DND-41 (cell line): ENCODE data around the gene LRFN4.

Experiments used
- ATAC-seq: fragments of 200-7000 bp; cut with Tn5 transposase; 3 replicates; pipeline ENCODE4 v1.9.1; 2021; ENCODE audit warnings: low read depth; ENCODE audit not compliant: insufficient read depth
- DNase-seq: peaks from one replicate; pipeline ENCODE4 v3.0.0-alpha.2; 2020
- H2AFZ ChIP-seq: 2 replicates; pipeline ENCODE4 v1.6.0; 2012; ENCODE audit warnings: low read depth, low read length
- H3K27ac ChIP-seq: 2 replicates; pipeline ENCODE4 v1.5.1; 2012; ENCODE audit warnings: low read length, inconsistent platforms
- H3K27me3 ChIP-seq: fragments of 200-600 bp; sonication (generic); 2 replicates; pipeline ENCODE4 v1.6.0; 2012; ENCODE audit warnings: low read length, mild to moderate bottlenecking, inconsistent platforms; ENCODE audit not compliant: insufficient read depth, poor library complexity
- H3K36me3 ChIP-seq: 2 replicates; pipeline ENCODE4 v1.5.1; 2012; ENCODE audit warnings: low read length, inconsistent platforms; ENCODE audit not compliant: insufficient read depth
- H3K4me1 ChIP-seq: 2 replicates; pipeline ENCODE4 v1.5.1; 2012; ENCODE audit warnings: mild to moderate bottlenecking, low read length; ENCODE audit not compliant: insufficient read depth
- H3K4me2 ChIP-seq: 2 replicates; pipeline ENCODE4 v1.6.0; 2012; ENCODE audit warnings: mild to moderate bottlenecking, moderate library complexity, low read length, inconsistent platforms; ENCODE audit not compliant: insufficient read depth
- H3K4me3 ChIP-seq, 2 experiments: fragments of 200-600 bp in 1 of 2; shearing (Covaris generic) in 1 of 2; 2 replicates each; pipeline ENCODE4 v1.5.1; 2012 to 2016; ENCODE audit warnings: inconsistent platforms in 2 of 2, low read length in 2 of 2, mild to moderate bottlenecking in 2 of 2, low read depth in 1 of 2, moderate library complexity in 1 of 2
- H3K79me2 ChIP-seq: 2 replicates; pipeline ENCODE4 v1.6.0; 2012; ENCODE audit warnings: low read length, inconsistent platforms; ENCODE audit not compliant: insufficient read depth
- H3K9ac ChIP-seq: 2 replicates; pipeline ENCODE4 v1.6.0; 2012; ENCODE audit warnings: low read depth, mild to moderate bottlenecking, inconsistent platforms, low read length, moderate library complexity
- H3K9me3 ChIP-seq: 2 replicates; pipeline ENCODE4 v1.5.1; 2012; ENCODE audit warnings: low read length, moderate library complexity, mild to moderate bottlenecking, inconsistent platforms; ENCODE audit not compliant: insufficient read depth, severe bottlenecking
- H4K20me1 ChIP-seq: 2 replicates; pipeline ENCODE4 v1.6.0; 2012; ENCODE audit warnings: low read length; ENCODE audit not compliant: insufficient read depth
- CTCF ChIP-seq: IDR thresholded peaks from 2 replicates; pipeline ENCODE4 v1.5.1; 2012; ENCODE audit warnings: borderline replicate concordance, low read length, moderate library complexity, mild to moderate bottlenecking; ENCODE audit not compliant: poor library complexity, severe bottlenecking; ENCODE audit errors: extremely low read depth
- EZH2 ChIP-seq: IDR thresholded peaks from 3 replicates; pipeline ENCODE4 v1.6.1; 2012; ENCODE audit warnings: borderline replicate concordance, low read depth, mild to moderate bottlenecking, moderate library complexity, low read length, inconsistent platforms; ENCODE audit not compliant: severe bottlenecking

LRFN4 gene

DNA sequence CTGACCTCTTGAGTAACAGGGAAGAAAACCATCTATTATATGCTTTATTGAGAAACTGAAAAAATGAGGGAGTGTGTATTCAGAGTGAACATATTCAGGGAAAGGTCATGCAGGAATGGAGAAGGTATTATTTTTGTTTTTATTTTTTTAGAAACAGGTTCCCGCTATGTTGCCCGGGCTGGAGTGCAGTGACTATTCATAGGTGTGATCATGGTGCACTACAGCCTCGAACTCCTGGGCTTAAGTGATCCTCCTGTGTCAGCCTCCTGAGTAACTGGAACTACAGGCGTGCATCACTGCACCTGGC lies 22.4 kb upstream of the LRFN4 start:
- peaks cover 8% of the 10 kb centered on the region; the same call in 1 of the 2 replicates for H4K20me1 ChIP-seq
- H3K36me3 ChIP-seq = peaks cover 15% of the 10 kb centered on the region
- H2AFZ ChIP-seq = no peak overlapping the region
- ATAC-seq (no peak), DNase-seq (no peak)
- TF ChIP-seq CTCF (no peak), EZH2 (no peak)
- no peak overlapping the region for H3K4me3 ChIP-seq
- H3K9me3 ChIP-seq = no peaks in the 10 kb centered on the region
- H3K4me2 ChIP-seq = no peak overlapping the region
- H3K27me3 ChIP-seq = no peaks in the 10 kb centered on the region
- no peak overlapping the region for H3K9ac ChIP-seq
- no peaks in the 10 kb centered on the region for H3K4me1 ChIP-seq
- no peak overlapping the region for H3K27ac ChIP-seq
- H3K79me2 ChIP-seq = peaks cover 6% of the 10 kb centered on the region; the same call in 1 of the 2 replicates

DNA sequence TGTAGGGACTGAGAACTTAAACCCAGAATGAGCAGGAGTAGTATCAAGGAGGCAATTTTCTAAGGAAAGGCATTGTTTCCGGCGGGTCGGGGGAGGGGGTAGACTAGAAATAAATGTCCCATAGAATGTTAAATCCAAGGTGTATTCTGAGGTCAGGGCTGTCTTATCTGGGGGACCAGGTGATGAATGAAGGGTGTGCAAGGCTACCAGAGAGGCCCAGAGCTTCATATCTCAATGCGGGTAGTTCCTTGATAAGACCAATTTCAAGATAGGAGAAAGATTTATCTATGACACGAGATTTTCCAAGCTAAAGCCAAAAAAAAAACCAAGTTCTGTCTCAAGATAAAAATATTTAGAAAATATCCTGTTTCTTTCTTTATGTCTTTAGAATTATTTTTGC lies 21.9 kb upstream of the LRFN4 start:
- no peak overlapping the region for H3K4me2 ChIP-seq
- no peak for DNase-seq
- no peak for TF ChIP-seq CTCF
- no peak for TF ChIP-seq EZH2

DNA sequence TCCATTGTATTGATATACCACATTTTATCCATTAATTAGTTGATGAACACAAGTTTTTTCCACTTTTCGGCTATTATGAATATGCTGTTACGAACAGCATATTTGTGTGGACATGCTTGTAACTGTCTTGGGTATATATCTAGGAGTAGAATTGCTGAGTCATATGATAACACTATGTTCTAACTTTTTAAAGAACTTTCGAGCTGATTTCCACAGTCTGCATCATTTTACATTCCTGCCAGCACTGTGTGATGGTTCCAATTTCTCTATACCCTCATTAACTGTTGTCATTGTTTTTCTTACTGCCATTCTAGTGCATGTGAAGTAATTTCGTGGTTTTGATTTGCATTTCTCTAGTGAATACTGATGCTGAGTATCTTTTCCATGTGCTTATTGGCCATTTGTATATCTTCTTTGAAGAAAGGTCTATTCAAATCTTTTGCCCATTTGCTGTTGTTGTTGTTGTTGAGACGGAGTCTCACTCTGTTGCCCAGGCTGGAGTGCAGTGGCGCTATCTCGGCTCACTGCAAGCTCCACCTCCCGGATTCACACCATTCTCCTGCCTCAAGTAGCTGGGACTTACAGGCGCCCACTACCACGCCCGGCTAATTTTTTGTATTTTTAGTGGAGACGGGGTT lies 21.0 kb upstream of the LRFN4 start:
- no peak for ATAC-seq
- no peaks in the 10 kb centered on the region for H3K9me3 ChIP-seq
- peaks cover 8% of the 10 kb centered on the region for H3K4me1 ChIP-seq
- no peak overlapping the region for H3K4me2 ChIP-seq
- peaks cover 18% of the 10 kb centered on the region for H3K79me2 ChIP-seq
- no peak overlapping the region for H2AFZ ChIP-seq
- no peak overlapping the region for H3K27ac ChIP-seq
- DNase-seq = no peak
- H3K9ac ChIP-seq = no peak overlapping the region
- H4K20me1 ChIP-seq = peaks cover 21% of the 10 kb centered on the region
- TF ChIP-seq CTCF (no peak), EZH2 (no peak)
- peaks cover 27% of the 10 kb centered on the region for H3K36me3 ChIP-seq
- no peak overlapping the region for H3K4me3 ChIP-seq
- no peaks in the 10 kb centered on the region for H3K27me3 ChIP-seq

More for the DNA sequence above, 21.9 kb upstream of the LRFN4 start:
- Histone ChIP-seq H3K9me3 (no peaks in the 10 kb centered on the region), H3K27ac (no peak overlapping the region), H4K20me1 (peaks cover 12% of the 10 kb centered on the region; the same call in 1 of the 2 replicates), H3K36me3 (peaks cover 18% of the 10 kb centered on the region), H2AFZ (no peak overlapping the region), H3K4me1 (no peaks in the 10 kb centered on the region), H3K4me3 (no peak overlapping the region), H3K79me2 (peaks cover 9% of the 10 kb centered on the region), H3K9ac (no peak overlapping the region), H3K27me3 (no peaks in the 10 kb centered on the region)
- ATAC-seq = no peak
